Lung microvascular endothelial cell (primary cell): ENCODE results near the gene HOXC4. TPM values are rescaled to one million over a fixed set of nuclear protein-coding genes. Genes with fewer than 3 reads are reported as not detected.
"Not testable (repeated sequence)": the region's sequence is repeated elsewhere in the genome, so short reads cannot be mapped to it uniquely, and the experiment has no call there.

Experiments
- DNase-seq, 2 donors: peaks; one replicate each; pipeline versions ENCODE4 v3.0.0 to v3.0.0-alpha.2; 2010; ENCODE audit warnings: low read depth in 2 of 2
- total RNA-seq: library from RNA; depleted of rRNA; stranded (reverse); fragments of >200 nt; gene quantifications from 2 replicates; pipeline ENCODE4 v1.2.1, GENCODE V29; 2014

HOXC4 gene
- total RNA-seq, 1 donor from 2014 or later, result not detected

- DNase-seq, result no peak
Observed at GRCh38 chr12:54040148-54040494, 13.5 kb upstream of the HOXC4 start.

- DNase-seq, result no peak
Observed at GRCh38 chr12:54040648-54041047, 13.0 kb upstream of the HOXC4 start.

- DNase-seq, result no peak
Observed at GRCh38 chr12:54041097-54041690, 12.4 kb upstream of the HOXC4 start.

GRCh38 chr12:54042033-54042432 lies 11.6 kb upstream of the HOXC4 start:
- DNase-seq, result not testable (repeated sequence)

GRCh38 chr12:54042970-54043853 lies 10.4 kb upstream of the HOXC4 start:
- no peak for DNase-seq

- no peak for DNase-seq
Observed at GRCh38 chr12:54044425-54045103, 9.1 kb upstream of the HOXC4 start.

GRCh38 chr12:54045401-54045800 lies 8.2 kb upstream of the HOXC4 start:
- DNase-seq, result no peak

GRCh38 chr12:54045868-54046521 lies 7.6 kb upstream of the HOXC4 start:
- DNase-seq, result no peak

GRCh38 chr12:54046809-54047159 lies 6.9 kb upstream of the HOXC4 start:
- no peak for DNase-seq

- no peak for DNase-seq
Observed at GRCh38 chr12:54047160-54047963, 6.3 kb upstream of the HOXC4 start.

GRCh38 chr12:54047964-54048303 lies 5.7 kb upstream of the HOXC4 start:
- no peak for DNase-seq

- no peak for DNase-seq
Observed at GRCh38 chr12:54048406-54049093, 5.1 kb upstream of the HOXC4 start.

GRCh38 chr12:54049108-54049507 lies 4.5 kb upstream of the HOXC4 start:
- no peak for DNase-seq

GRCh38 chr12:54050482-54050810 lies 3.2 kb upstream of the HOXC4 start:
- no peak for DNase-seq

- DNase-seq, result no peak
Observed at GRCh38 chr12:54051026-54051842, 2.4 kb upstream of the HOXC4 start.

GRCh38 chr12:54051874-54052437 lies 1.7 kb upstream of the HOXC4 start:
- DNase-seq, result no peak

GRCh38 chr12:54052438-54053002 lies 1.1 kb upstream of the HOXC4 start:
- DNase-seq, result no peak

GRCh38 chr12:54053003-54053750 lies 458 bp upstream of the HOXC4 start:
- DNase-seq, result no peak

GRCh38 chr12:54054742-54055194 lies 1.1 kb downstream of the HOXC4 start:
- DNase-seq, result no peak
